ENCODE data around the gene SLC7A6OS.
A peak's percentile ranks its signal among the peaks of the same experiment; 100 is the strongest.
"Not testable (repeated sequence)": the region's sequence is repeated elsewhere in the genome, so short reads cannot be mapped to it uniquely, and the experiment has no call there.

Gene SLC7A6OS

GRCh38 chr16:68291227-68291626 is 19.5 kb downstream of the SLC7A6OS start:
- DNase-seq (ENCODE audit: insufficient read length, low spot score) (no peak), FAIRE-seq (no peak)
- TF ChIP-seq POLR2A (IDR thresholded peaks at IDR 0.05; ENCODE audit: low read depth, low read length) (no peak), TAF1 (IDR thresholded peaks at IDR 0.05; ENCODE audit: low read depth, low read length) (no peak), PAX5 (IDR thresholded peaks at IDR 0.05; ENCODE audit: insufficient read depth, low read length, severe bottlenecking) (no peak), SPI1 (IDR thresholded peaks at IDR 0.05; ENCODE audit: low read depth, low read length) (no peak), POU2F2 (IDR thresholded peaks at IDR 0.05; ENCODE audit: low read depth, low read length) (no peak), POLR2AphosphoS5 (IDR thresholded peaks at IDR 0.05; ENCODE audit: low read depth, low read length) (no peak)

GRCh38 chr16:68290450-68290849 is 20.3 kb downstream of the SLC7A6OS start:
- no peak for DNase-seq (ENCODE audit: insufficient read length, low spot score)
- TF ChIP-seq POLR2A (IDR thresholded peaks at IDR 0.05; ENCODE audit: low read depth, low read length) (no peak), SPI1 (IDR thresholded peaks at IDR 0.05; ENCODE audit: low read depth, low read length) (no peak), PAX5 (IDR thresholded peaks at IDR 0.05; ENCODE audit: insufficient read depth, low read length, severe bottlenecking) (no peak), TAF1 (IDR thresholded peaks at IDR 0.05; ENCODE audit: low read depth, low read length) (no peak), POU2F2 (IDR thresholded peaks at IDR 0.05; ENCODE audit: low read depth, low read length) (no peak), POLR2AphosphoS5 (IDR thresholded peaks at IDR 0.05; ENCODE audit: low read depth, low read length) (no peak)
- no peak for FAIRE-seq

- DNase-seq (ENCODE audit: insufficient read length, low spot score) (peak; percentile 63), FAIRE-seq (peak; percentile 94)
These were observed 21.0 kb downstream of the SLC7A6OS start for GRCh38 chr16:68289621-68290329.

GRCh38 chr16:68289202-68289601 is 21.5 kb downstream of the SLC7A6OS start:
- no peak for TF ChIP-seq POU2F2 (IDR thresholded peaks at IDR 0.05; ENCODE audit: low read depth, low read length)
- TF ChIP-seq SPI1 (IDR thresholded peaks at IDR 0.05; ENCODE audit: low read depth, low read length) = no peak
- TF ChIP-seq TAF1 (IDR thresholded peaks at IDR 0.05; ENCODE audit: low read depth, low read length) = no peak
- no peak for TF ChIP-seq POLR2AphosphoS5 (IDR thresholded peaks at IDR 0.05; ENCODE audit: low read depth, low read length)
- no peak for TF ChIP-seq PAX5 (IDR thresholded peaks at IDR 0.05; ENCODE audit: insufficient read depth, low read length, severe bottlenecking)
- no peak for TF ChIP-seq POLR2A (IDR thresholded peaks at IDR 0.05; ENCODE audit: low read depth, low read length)
- DNase-seq (ENCODE audit: insufficient read length, low spot score) = no peak
- FAIRE-seq = no peak

More at GRCh38 chr16:68289621-68290329, 21.0 kb downstream of the SLC7A6OS start:
- TF ChIP-seq POLR2A (IDR thresholded peaks at IDR 0.05; ENCODE audit: low read depth, low read length) (peak; percentile 21), PAX5 (IDR thresholded peaks at IDR 0.05; ENCODE audit: insufficient read depth, low read length, severe bottlenecking) (no peak), POU2F2 (IDR thresholded peaks at IDR 0.05; ENCODE audit: low read depth, low read length) (peak; percentile 51; the same call in 1 of the 2 replicates), SPI1 (IDR thresholded peaks at IDR 0.05; ENCODE audit: low read depth, low read length) (peak; percentile 97), POLR2AphosphoS5 (IDR thresholded peaks at IDR 0.05; ENCODE audit: low read depth, low read length) (no peak), TAF1 (IDR thresholded peaks at IDR 0.05; ENCODE audit: low read depth, low read length) (peak; percentile 45; the same call in 1 of the 2 replicates)

GRCh38 chr16:68288796-68289195 is 21.9 kb downstream of the SLC7A6OS start:
- DNase-seq (ENCODE audit: insufficient read length, low spot score); FAIRE-seq: not testable (repeated sequence)

- TF ChIP-seq SPI1 (IDR thresholded peaks at IDR 0.05; ENCODE audit: low read depth, low read length) (no peak), POLR2AphosphoS5 (IDR thresholded peaks at IDR 0.05; ENCODE audit: low read depth, low read length) (no peak), POLR2A (IDR thresholded peaks at IDR 0.05; ENCODE audit: low read depth, low read length) (no peak), POU2F2 (IDR thresholded peaks at IDR 0.05; ENCODE audit: low read depth, low read length) (no peak), PAX5 (IDR thresholded peaks at IDR 0.05; ENCODE audit: insufficient read depth, low read length, severe bottlenecking) (no peak), TAF1 (IDR thresholded peaks at IDR 0.05; ENCODE audit: low read depth, low read length) (no peak)
- DNase-seq (ENCODE audit: insufficient read length, low spot score) (no peak), FAIRE-seq (no peak)
These were observed 22.5 kb downstream of the SLC7A6OS start for GRCh38 chr16:68288252-68288650.

- no peak for DNase-seq (ENCODE audit: insufficient read length, low spot score)
- TF ChIP-seq POLR2A (IDR thresholded peaks at IDR 0.05; ENCODE audit: low read depth, low read length) (no peak), POU2F2 (IDR thresholded peaks at IDR 0.05; ENCODE audit: low read depth, low read length) (no peak), SPI1 (IDR thresholded peaks at IDR 0.05; ENCODE audit: low read depth, low read length) (no peak), TAF1 (IDR thresholded peaks at IDR 0.05; ENCODE audit: low read depth, low read length) (no peak), POLR2AphosphoS5 (IDR thresholded peaks at IDR 0.05; ENCODE audit: low read depth, low read length) (no peak), PAX5 (IDR thresholded peaks at IDR 0.05; ENCODE audit: insufficient read depth, low read length, severe bottlenecking) (no peak)
- peak; percentile 93 for FAIRE-seq
These were observed 23.2 kb downstream of the SLC7A6OS start for GRCh38 chr16:68287276-68288251.

GRCh38 chr16:68286153-68287074 is 24.3 kb downstream of the SLC7A6OS start:
- DNase-seq (ENCODE audit: insufficient read length, low spot score) (no peak), FAIRE-seq (peak; percentile 84)
- no peak for TF ChIP-seq TAF1 (IDR thresholded peaks at IDR 0.05; ENCODE audit: low read depth, low read length)
- peak; percentile 91 for TF ChIP-seq SPI1 (IDR thresholded peaks at IDR 0.05; ENCODE audit: low read depth, low read length)

- TF ChIP-seq SPI1 (IDR thresholded peaks at IDR 0.05; ENCODE audit: low read depth, low read length) = no peak
- no peak for TF ChIP-seq TAF1 (IDR thresholded peaks at IDR 0.05; ENCODE audit: low read depth, low read length)
- no peak for TF ChIP-seq POLR2A (IDR thresholded peaks at IDR 0.05; ENCODE audit: low read depth, low read length)
- TF ChIP-seq PAX5 (IDR thresholded peaks at IDR 0.05; ENCODE audit: insufficient read depth, low read length, severe bottlenecking) = no peak
- TF ChIP-seq POLR2AphosphoS5 (IDR thresholded peaks at IDR 0.05; ENCODE audit: low read depth, low read length) = no peak
- no peak for TF ChIP-seq POU2F2 (IDR thresholded peaks at IDR 0.05; ENCODE audit: low read depth, low read length)
- DNase-seq (ENCODE audit: insufficient read length, low spot score) (no peak), FAIRE-seq (no peak)
These were observed 25.1 kb downstream of the SLC7A6OS start for GRCh38 chr16:68285683-68286082.

Measured in GM12891 (cell line).